ENCODE measurements around the gene ABI3BP.

GRCh38 chr3:100912976-100913545, 80.2 kb downstream of the ABI3BP start:
- no peak for TF ChIP-seq CTCF (IDR thresholded peaks at IDR 0.05)
- no peak for TF ChIP-seq POLR2A (IDR thresholded peaks at IDR 0.05)
